Ishikawa (cell line): ENCODE measurements around the gene PACS1.

Experiments
- CEBPB ChIP-seq: IDR thresholded peaks from 2 replicates; pipeline ENCODE4 v1.6.1; 2012
- CREB1 ChIP-seq: IDR thresholded peaks from 2 replicates; pipeline ENCODE4 v1.6.1; 2012; ENCODE audit warnings: low read depth
- NFIC ChIP-seq: IDR thresholded peaks from 2 replicates; pipeline ENCODE4 v1.6.1; 2012
- TEAD4 ChIP-seq: IDR thresholded peaks from 2 replicates; pipeline ENCODE4 v1.6.1; 2012
- USF1 ChIP-seq: IDR thresholded peaks from 2 replicates; pipeline ENCODE4 v1.6.1; 2012
- TF ChIP-seq, protein P1 (sequence below): IDR thresholded peaks from 2 replicates; pipeline ENCODE4 v1.6.1; 2012; ENCODE audit warnings: low read depth, mild to moderate bottlenecking

GRCh38 chr11:66291706-66292542, 221.9 kb downstream of the PACS1 start, which contains the start of gene TMEM151A:
- TF ChIP-seq NFIC (no peak), CEBPB (no peak), USF1 (no peak), CREB1 (no peak), TEAD4 (no peak)
- TF ChIP-seq, protein P1, sequence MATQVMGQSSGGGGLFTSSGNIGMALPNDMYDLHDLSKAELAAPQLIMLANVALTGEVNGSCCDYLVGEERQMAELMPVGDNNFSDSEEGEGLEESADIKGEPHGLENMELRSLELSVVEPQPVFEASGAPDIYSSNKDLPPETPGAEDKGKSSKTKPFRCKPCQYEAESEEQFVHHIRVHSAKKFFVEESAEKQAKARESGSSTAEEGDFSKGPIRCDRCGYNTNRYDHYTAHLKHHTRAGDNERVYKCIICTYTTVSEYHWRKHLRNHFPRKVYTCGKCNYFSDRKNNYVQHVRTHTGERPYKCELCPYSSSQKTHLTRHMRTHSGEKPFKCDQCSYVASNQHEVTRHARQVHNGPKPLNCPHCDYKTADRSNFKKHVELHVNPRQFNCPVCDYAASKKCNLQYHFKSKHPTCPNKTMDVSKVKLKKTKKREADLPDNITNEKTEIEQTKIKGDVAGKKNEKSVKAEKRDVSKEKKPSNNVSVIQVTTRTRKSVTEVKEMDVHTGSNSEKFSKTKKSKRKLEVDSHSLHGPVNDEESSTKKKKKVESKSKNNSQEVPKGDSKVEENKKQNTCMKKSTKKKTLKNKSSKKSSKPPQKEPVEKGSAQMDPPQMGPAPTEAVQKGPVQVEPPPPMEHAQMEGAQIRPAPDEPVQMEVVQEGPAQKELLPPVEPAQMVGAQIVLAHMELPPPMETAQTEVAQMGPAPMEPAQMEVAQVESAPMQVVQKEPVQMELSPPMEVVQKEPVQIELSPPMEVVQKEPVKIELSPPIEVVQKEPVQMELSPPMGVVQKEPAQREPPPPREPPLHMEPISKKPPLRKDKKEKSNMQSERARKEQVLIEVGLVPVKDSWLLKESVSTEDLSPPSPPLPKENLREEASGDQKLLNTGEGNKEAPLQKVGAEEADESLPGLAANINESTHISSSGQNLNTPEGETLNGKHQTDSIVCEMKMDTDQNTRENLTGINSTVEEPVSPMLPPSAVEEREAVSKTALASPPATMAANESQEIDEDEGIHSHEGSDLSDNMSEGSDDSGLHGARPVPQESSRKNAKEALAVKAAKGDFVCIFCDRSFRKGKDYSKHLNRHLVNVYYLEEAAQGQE = 0 out of 2 replicates have a peak, but pooled peaks have one; percentile 23
